Measurements from ENCODE around the gene TMEM51.

Gene TMEM51

DNA sequence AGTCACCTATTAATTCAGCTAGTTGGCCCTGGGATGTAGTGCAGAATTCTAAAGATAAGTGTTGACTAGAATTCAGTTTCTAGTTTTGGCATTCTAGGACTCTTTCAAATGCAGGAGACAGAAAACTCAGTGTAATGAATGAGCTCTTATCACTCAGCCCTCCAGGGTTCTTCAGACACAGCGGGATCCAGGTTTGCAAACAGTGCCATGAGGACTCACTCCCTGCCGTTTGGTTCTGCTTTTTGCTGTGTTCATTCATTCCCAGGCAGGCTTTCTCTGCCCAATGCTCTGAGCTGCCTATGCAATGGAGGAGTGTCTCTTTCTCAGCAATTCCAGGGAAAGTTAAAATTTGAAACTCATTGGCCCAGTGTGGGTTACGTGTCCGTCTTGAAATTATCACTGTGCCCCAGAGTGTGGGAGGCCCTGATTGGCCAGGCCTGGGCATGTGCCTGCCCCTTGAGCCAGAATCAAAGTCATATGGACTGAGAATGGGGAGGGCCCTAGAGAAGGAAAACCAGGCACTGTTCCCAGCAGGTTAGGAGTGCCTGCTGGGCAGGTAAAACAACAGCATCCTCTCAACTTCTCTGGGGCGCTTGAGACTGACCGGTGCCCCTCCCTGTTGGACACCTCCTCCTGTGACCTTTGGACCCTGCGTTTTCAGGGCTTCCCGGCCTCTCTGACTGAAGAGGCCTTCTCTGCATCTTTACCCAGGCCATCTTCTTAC, 43.4 kb downstream of the TMEM51 start:
- no peak for DNase-seq (ENCODE audit: low spot score)

GRCh38 chr1:15197591-15198447, 44.3 kb downstream of the TMEM51 start:
- DNase-seq (ENCODE audit: low spot score) = no peak

GRCh38 chr1:15198684-15199083, 45.1 kb downstream of the TMEM51 start:
- DNase-seq (ENCODE audit: low spot score) = no peak

DNA sequence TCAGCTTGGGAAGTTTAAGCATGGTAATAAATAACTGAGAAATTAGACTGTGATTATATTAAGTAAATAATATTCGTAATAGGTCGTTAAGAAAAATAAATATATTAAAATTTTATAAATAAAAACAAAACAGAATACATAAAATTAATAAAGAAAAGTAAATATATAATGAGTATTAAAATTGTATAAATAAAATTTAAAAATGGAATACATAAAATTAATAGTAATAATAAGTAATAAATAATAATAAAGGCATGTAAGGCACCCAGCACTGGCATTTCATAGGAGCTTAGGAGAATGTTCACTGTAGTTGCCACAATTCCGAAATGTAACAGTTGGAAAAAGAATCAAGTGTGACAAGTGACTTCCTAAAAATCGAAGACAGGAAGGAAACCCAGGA, 47.7 kb downstream of the TMEM51 start:
- DNase-seq (ENCODE audit: low spot score) = no peak

DNA sequence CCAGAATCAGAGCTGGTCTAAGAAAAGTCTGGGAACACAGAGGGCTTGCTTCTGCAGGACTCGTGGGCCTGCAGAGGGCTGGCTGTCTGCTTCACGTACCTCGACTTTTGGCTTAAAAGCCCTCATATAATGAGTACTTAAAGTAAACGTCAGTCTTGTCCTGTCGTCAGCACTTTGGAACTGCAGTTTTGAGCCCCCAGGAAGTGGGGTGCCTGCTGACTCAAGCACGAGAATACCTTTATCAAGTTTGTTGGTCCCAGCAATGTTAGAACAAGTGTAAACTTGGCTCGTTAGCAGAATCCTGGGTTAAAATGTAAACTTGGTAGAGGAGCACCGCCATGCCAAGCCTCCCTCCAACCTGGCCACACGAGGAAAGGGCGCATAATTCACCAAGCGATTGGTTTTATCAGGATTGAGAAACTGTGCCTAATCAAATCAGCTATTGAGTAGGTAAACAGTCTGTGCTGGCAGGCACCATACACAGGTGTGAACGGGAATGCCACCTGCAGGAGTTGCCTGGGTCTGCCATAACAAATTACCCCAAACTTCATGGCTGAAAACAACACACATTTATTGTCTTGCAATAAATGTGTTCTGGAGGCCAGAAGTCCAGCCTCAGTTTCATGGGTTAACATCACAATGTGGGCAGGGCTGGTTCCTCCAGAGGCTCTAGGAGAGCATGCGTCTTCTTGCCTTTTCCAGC, 48.5 kb downstream of the TMEM51 start:
- DNase-seq (ENCODE audit: low spot score) = no peak

- no peak for DNase-seq (ENCODE audit: low spot score)
These were observed 51.4 kb downstream of the TMEM51 start for GRCh38 chr1:15204931-15205330.

GRCh38 chr1:15205586-15206346, 52.2 kb downstream of the TMEM51 start:
- DNase-seq (ENCODE audit: low spot score) = no peak

DNA sequence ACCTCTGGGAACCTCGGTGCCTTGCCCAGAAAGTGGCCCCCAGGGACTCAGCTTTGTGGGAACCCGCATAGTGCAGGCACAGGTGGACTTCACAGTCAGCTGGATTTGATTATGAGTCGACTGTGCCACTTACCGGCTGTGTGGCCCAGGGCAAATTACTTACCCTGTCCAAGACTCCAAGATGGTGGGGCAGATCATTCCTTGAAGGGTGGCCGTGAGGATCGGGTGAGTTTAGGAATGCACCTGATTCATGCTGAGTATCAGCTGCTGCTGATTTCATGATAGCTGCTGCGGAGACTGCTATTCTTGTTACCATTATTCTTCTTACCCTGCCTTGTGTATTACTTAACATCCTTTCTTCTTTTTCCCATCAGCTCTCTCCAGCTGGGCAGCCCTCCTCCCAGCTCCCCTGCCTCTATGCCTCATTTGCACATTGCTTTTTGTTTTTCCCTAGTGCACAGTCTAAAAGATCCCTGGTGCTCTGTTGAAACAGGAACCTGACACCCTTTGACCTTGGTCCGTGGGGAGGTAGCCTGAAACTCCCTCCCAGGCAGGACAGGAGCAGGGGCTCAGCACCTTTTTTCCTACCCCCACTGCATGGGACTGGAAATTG, 53.0 kb downstream of the TMEM51 start:
- no peak for DNase-seq (ENCODE audit: low spot score)

DNA sequence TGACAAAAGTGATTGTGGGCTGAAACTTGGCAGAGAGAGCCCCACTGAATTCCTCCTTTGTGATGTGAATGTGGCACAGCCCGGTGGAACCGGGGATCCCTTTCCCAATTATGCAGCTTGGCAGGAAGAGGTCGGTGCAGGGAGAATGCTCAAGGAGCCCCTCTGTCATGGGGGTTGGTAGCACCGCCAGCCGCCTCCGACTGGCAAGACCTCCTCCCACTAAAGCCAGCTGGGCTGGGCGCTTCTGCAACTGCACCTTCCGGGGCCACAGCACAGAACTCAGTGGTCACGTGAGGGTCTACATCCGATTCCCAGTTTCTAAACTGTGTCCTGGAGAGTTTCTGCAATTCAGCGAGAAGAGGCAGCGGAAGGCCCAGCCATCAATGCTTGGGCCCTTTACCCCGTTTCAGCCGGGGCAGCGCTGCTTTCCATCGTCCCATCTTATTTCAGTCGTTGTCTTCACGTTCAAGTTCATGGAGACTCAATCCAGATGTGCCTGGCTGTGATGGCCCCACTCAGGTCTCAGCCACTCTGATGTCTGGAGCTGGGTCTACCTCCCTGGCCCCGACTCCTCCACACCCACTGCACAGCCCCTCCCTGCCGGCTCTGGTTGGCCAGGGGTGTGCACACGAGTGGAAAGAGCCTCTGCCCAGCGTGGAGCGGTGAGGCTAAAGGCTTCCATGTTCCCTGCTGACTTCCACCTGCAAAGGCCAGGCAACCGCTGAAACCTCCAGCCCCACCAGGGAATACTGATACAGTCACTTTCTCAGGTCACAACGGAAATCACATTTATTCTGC, 53.7 kb downstream of the TMEM51 start:
- no peak for DNase-seq (ENCODE audit: low spot score)

GRCh38 chr1:15207829-15208429, 54.4 kb downstream of the TMEM51 start:
- DNase-seq (ENCODE audit: low spot score) = no peak

- DNase-seq (ENCODE audit: low spot score) = no peak
These were observed 57.3 kb downstream of the TMEM51 start for GRCh38 chr1:15210651-15211375.

- no peak for DNase-seq (ENCODE audit: low spot score)
These were observed 57.9 kb downstream of the TMEM51 start for GRCh38 chr1:15211424-15211823.

DNA sequence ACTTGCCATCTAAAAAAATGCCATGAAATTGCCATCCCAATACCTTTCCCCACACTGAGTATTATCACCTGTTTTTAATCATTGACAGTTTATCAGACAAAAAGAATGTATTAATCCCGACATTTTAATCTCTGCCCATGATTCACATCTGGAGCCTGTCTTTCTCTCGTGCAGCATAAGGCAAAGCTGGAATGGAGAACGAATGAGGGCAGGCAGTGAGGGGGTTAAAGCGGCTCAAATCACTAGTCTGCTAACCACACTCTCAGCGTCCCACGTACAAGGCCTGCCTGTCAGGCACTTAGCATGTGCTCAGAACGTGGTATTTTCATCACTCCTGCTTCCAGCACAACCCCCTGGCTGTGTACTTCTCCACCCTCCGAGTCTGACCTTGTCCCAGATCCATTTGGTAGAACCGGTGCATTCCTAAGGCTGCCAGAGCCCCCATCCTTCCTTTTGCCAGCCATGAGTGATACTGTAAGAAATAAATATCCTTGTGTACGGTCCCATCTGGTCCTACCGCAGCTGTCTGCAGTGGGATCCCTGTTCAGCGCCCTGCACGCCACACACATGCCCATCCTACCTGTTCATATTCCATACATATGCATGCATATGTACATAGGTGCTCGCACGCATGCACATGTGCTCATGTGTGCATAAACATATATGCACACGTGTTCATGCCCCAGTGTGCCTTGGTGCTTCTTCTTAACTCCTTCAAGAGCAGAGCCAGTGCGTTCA, 58.8 kb downstream of the TMEM51 start:
- no peak for DNase-seq (ENCODE audit: low spot score)

DNA sequence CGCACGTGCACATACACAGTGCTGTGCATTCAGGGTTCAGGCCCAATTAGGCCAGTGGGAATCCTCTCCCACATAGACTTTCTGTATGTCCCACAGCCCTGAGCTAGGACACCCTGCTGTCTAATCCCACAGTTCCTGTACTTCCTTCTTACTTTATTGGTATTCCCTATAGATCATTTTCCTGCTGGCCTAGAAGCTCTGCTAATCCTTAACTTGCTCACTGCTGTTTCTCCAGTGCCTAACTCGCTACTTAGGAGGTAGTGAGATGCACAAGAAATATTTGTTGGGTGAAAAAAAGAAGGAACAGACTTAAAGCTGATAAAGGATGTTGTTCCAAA, 59.4 kb downstream of the TMEM51 start:
- no peak for DNase-seq (ENCODE audit: low spot score)

DNA sequence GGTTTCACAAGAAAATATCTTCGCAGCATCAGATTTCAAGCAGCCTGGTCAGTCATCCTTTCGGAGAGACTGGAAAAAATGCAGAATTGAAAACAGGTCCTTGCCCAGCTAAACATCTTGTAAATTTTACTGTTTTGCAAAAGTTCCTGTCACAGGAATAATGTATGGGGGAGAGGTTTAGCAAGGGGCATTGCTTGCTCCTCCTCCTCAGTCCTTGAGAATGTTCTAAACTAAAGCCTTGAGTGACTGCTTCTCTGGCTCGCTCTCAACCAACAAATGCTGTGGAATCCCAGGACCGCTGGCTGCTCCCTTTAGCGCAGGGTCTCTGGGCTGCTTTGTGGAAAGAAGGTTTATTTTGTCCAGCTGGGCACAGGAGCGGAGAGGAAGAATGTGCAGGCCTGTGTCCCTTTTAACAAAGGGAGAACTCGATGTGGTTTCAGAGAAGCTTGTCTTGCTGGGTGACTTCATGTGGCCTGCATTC, 59.8 kb downstream of the TMEM51 start:
- no peak for DNase-seq (ENCODE audit: low spot score)

DNA sequence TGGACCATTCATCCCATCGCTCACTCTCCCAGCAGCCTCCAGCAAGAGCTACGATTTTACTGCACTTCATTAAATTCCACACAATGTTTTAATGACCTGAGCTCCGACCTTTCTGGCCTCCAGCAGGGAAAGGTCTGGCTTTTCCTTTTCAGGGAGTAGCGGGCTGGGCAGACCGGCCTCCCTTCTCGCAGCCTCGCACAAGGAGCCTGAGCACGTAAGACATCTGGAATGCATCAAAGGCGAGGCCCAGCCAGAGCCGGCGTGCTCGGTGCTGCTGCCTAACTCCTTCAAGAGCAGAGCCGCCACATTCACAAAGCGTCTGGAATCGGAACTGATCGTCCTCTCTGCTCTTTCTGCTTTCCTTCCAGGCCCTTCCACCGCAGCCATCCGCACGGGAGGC, 61.0 kb downstream of the TMEM51 start:
- DNase-seq (ENCODE audit: low spot score) = peak; percentile 79

DNA sequence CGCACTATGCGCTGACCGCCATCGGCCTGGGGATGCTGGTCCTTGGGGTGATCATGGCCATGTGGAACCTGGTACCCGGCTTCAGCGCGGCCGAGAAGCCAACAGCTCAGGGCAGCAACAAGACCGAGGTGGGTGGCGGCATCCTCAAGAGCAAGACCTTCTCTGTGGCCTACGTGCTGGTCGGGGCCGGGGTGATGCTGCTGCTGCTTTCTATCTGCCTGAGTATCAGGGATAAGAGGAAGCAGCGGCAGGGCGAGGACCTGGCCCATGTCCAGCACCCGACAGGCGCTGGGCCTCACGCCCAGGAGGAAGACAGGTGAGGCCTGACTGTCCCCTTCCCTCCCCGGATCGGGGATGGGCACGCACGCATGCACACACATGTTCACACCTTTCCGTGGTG, 61.6 kb downstream of the TMEM51 start:
- no peak for DNase-seq (ENCODE audit: low spot score)

DNA sequence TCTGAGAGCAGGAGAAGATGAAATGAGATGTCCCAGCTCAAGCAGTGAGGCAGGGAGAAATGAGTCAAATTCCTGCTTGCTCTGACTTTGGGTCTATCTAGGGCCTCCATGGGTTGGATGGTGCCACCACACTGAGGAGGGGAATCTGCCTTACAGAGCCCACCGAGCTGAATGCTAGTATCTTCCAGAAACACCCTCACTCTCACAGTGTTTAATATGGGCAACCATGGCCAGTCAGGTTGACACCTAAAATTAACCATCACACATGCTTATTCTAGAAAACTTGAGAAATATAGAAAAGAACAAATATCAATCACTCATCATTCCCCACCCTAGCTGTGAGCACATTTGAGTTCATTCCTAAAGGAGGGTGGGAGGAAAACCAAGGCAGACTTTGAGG, 64.1 kb downstream of the TMEM51 start:
- no peak for DNase-seq (ENCODE audit: low spot score)
